ENCODE measurements around the gene CPE.
A peak's percentile ranks its signal among the peaks of the same experiment; 100 is the strongest.

CPE gene

GRCh38 chr4:165367040-165367439 lies 11.8 kb upstream of the CPE start:
- DNase-seq = no peak

GRCh38 chr4:165368114-165368513 lies 10.7 kb upstream of the CPE start:
- no peak for DNase-seq

DNA sequence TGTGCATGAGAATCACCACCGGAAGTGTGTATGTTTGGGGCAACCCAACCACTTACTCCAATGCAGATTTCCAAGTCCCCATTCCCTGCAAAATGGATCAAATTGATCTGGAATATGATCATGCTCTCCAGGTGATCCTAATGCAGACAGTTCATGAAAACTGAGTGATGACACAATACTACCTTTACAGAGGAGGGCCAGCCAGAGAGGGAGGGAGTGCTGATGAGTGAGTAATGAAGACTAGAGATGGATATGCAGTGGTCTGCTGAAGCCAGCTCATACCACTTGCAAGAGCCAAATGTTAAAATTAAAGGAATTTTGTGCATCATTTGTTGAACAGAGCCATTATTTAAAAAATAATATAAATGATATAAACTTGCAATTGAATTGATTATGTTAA lies 10.2 kb upstream of the CPE start:
- no peak for DNase-seq

GRCh38 chr4:165369522-165369921 lies 9.3 kb upstream of the CPE start:
- DNase-seq = no peak

GRCh38 chr4:165370530-165370929 lies 8.3 kb upstream of the CPE start:
- DNase-seq = no peak

- DNase-seq = no peak
These were observed 3.3 kb upstream of the CPE start for GRCh38 chr4:165375465-165375864.

GRCh38 chr4:165378398-165378744 lies 437 bp upstream of the CPE start:
- no peak for DNase-seq

- DNase-seq = no peak
These were observed 863 bp downstream of the CPE start for GRCh38 chr4:165379678-165380064.

DNA sequence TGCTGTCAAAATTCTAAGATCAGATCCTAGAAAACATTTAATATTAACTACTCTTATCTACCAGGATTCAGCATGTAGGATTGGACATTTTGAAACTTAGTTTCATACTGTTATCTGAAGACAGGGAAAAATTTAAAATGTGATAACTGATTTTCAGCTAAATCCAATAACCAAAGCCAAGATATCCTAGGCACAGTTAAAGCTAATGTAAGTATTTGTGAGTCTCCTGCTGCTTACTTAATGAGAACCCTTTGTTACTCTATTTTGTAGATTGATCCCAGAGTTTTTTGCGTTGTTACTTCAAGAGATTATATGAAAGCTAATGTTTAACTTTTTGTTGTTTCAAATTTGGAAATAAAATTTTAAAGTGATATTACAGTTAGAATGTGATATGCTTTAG lies 2.0 kb downstream of the CPE start:
- DNase-seq = no peak

DNA sequence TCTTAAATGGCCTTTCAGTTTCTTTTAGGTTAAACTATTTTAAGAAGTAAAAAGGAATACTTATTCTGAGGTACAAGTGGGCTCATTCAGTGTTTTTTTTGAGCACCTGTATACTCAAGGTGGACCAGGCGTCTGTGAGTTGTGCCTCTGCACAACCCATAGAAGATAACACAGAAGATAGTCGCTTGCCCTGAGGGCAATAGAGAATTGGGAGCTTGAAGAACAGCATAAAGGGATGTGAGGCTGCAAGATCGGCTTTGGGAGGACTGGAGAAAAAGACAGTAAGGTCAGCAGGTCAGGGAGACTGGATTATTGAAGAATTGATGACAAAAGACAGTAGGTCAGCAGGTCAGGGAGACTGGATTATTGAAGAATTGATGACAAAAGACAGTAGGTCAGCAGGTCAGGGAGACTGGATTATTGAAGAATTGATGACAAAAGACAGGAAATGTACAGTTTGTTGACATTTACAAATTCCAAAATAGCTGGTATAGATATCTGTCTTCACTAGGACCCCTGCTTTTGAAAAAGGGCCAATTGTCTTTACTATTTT lies 3.1 kb downstream of the CPE start:
- DNase-seq = no peak

- no peak for DNase-seq
These were observed 3.8 kb downstream of the CPE start for GRCh38 chr4:165382640-165383039.

DNA sequence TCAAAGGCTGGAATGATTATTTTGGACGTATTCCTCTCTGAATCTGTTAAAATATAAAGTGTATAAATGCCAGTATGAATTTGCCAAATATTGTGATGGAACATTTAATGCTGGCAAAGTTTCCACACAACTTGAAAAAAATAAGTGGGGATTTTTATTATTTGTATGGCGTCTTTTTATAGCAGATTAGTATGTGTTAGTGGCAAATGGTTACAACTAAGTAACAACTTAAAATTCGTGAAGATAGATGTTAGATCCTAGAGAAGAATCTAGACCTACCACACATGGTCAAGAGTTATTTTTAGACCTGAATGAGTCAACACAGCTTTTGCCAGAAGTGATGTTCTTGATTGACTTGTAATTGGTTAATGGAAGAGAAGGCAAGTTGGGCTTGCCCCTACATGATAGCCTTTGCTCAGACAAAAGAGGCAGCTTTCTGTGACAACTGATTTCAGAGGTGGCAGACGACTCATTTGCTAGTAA lies 4.8 kb downstream of the CPE start:
- peak; percentile 17 for DNase-seq

GRCh38 chr4:165384186-165384585 lies 5.4 kb downstream of the CPE start:
- no peak for DNase-seq

- no peak for DNase-seq
These were observed 5.8 kb downstream of the CPE start for GRCh38 chr4:165384598-165384997.

DNA sequence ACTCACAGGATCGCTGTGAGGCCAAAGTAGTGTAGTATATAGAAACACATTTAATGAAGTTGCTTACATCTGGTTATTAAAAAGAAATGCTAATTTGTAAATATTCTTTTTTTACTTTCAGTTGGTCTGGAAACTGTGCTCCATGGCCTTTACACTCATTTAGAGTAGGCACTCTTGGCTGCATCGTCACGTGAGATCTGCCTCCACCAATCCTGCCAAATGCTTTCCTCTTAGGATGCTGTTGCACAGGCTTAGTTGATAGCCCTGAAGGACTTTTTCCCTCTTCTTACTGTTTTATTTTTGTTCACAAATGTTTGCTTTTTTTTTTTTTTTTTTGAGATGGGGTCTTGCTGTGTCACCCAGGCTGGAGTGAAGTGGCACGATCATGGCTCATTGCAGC lies 6.3 kb downstream of the CPE start:
- DNase-seq = no peak

DNA sequence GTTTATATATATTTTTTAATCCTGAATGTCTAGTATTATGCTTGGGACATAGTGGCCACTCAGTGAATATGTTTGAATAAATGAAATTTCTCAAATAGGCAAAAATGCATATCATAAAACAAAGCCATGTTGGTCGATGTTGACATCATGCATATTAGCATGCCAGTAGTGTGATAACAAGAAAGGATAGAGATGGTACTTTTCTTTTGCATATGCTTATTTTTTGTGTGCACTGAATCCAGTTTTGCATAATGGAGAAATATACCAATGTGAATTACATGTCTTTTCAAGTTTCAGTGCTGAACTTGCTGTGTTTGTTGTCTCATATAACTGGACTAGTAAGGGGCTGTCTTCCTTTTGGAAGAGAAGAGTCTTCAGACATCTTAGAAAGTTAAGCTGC lies 7.5 kb downstream of the CPE start:
- DNase-seq = no peak

GRCh38 chr4:165388756-165389155 lies 9.9 kb downstream of the CPE start:
- DNase-seq = no peak

GRCh38 chr4:165393051-165393450 lies 14.2 kb downstream of the CPE start:
- no peak for DNase-seq

GRCh38 chr4:165393704-165394103 lies 14.9 kb downstream of the CPE start:
- no peak for DNase-seq

DNA sequence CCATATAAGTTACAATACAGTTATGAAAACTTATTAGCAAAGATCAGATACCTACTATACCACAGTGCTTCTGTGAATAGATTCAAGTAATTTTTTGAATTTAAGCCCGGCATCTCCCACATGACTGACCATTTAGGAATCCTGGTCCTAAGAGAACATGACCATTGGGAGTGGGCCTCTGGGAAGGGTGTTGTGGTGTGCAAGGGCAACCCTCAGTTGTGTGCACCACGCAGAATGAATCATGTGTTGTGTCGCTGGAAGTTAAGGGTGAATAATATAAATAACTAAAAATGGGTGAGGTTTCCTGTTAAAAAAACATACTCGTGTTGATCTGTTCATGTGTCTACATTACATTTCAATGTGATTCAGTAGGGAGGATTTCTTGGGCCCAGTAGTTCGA lies 15.5 kb downstream of the CPE start:
- DNase-seq = no peak

GRCh38 chr4:165398570-165398969 lies 19.8 kb downstream of the CPE start:
- DNase-seq = peak; percentile 80

DNA sequence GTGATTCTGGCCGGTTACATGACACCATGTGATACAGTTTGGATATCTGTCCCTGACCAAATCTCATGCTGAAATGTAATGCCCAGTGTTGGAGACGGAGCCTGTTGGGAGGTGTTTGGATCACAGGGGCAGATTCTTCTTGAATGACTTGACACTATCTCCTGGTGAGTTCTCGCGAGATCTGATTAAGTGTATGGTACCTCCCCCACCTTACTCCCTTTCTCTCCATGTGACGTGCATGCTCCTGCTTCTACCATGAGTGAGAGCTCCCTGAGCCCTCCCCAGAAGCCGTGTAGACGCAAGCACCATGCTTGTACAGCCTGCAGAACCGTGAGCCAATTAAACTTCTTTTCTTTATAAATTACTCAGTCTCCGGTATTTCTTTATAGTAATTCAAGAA lies 23.6 kb downstream of the CPE start:
- DNase-seq = no peak

- no peak for DNase-seq
These were observed 24.2 kb downstream of the CPE start for GRCh38 chr4:165403048-165403447.

GRCh38 chr4:165403637-165404036 lies 24.8 kb downstream of the CPE start:
- no peak for DNase-seq

- no peak for DNase-seq
These were observed 25.3 kb downstream of the CPE start for GRCh38 chr4:165404080-165404479.

DNA sequence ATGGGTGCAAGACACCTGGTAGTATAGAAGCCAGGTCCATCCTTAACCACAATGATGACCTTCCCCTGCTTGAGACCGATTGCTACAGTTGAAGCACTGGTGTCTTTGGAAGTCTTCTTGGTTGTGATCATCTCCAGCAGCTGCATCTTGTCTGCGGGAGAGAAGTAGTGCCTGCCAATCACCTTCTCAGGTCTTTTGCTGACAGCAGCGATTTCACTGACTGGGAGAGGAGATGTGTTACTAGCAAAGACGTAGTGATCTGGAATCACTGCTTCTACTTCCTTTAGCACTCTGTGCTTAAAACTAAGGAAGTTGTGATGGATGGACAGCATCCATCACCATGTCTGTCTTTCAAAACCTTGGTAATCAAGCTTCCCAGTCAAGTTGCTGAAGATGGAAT lies 25.9 kb downstream of the CPE start:
- no peak for DNase-seq

Data from NCI-H187 treated with DMSO at 0.1 percent for 48 hours (cell line).